NCI-H1105 treated with DMSO at 0.1 percent for 48 hours (cell line): ENCODE measurements around the gene SLC24A1.
A peak's percentile ranks its signal among the peaks of the same experiment; 100 is the strongest.

Experiments
- DNase-seq: peaks from one replicate; lab custom pipeline; 2025; lab: John Stamatoyannopoulos, UW

The SLC24A1 gene

GRCh38 chr15:65618560-65619109 is 3.1 kb upstream of the SLC24A1 start:
- no peak for DNase-seq

GRCh38 chr15:65619626-65620290 is 2.0 kb upstream of the SLC24A1 start:
- no peak for DNase-seq

GRCh38 chr15:65620833-65621232 is 905 bp upstream of the SLC24A1 start:
- no peak for DNase-seq

DNA sequence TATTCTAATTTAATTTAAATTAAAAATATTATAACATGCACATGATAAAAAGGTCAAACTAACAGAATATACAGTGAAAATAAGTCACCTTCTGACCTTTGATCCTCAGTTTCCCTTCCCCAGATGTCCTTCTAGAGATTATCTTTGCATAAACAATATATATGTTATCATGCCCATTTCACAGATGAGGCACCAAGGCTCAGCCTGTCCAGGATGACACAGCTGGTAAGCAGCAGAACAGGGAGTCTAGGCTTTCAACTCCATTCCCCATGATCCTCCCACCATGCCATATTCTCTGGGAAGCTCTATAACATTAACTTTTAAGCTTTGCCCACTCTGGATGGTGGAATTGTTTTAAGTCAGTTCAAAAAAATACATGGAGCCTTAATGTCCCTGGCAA is 1.4 kb downstream of the SLC24A1 start:
- no peak for DNase-seq

DNA sequence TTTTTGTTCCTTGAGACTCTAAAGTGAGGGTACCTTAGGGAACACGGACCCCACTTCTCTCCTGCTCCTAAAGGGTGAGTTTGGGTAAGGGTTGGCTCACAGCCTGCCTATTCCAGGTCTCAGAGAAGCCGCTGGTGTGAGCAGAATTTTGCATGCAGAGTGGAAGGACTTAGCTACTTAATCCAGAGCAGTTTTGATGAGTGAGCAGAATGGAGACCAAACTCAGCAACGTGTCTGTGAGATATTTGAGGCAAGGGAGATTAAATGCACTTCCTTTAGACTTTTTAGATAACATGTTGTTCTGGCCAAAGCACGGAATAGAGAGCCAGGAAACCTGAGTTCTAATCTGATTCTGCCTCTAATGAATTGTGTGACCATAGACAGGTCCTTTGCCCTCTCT is 5.1 kb downstream of the SLC24A1 start:
- no peak for DNase-seq

GRCh38 chr15:65629548-65629947 is 7.8 kb downstream of the SLC24A1 start:
- no peak for DNase-seq

DNA sequence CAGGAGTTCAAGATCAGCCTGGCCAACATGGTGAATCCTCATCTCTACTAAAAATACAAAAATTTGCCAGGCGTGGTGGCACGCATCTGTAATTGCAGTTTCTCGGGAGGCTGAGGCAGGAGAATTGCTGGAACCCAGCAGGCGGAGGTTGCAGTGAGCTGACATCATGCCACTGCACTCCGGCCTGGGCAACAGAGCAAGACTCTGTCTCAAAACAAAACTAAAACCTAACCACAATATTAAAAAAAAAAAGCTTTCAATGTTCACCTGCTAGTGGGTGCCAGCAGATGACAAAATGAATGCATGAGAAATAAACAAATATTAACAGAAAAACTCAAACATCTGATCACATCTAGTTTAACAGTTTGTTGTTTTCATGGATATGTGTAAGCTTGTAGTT is 9.0 kb downstream of the SLC24A1 start:
- DNase-seq: no peak

GRCh38 chr15:65631503-65631902 is 9.8 kb downstream of the SLC24A1 start:
- DNase-seq: no peak

GRCh38 chr15:65632780-65633375 is 11.1 kb downstream of the SLC24A1 start:
- no peak for DNase-seq

DNA sequence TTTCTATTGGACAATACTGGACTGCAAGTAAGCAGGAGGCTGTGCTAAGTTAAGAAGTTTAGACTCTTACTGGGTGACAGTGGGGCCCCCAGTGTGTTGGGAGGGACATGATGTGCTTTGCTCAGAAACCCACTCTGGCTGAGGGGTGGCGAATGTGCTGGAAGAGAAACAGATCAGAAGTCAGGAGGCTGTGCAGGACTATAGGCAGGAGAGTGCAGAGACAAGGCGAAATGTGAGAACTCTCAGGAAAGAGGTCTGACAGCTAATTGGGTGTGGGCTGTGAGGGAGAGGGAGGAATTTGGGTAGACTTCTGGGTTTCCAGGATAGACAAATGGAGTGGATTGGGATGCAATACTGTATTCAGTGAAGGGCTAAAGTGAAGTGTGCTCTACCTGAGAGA is 12.0 kb downstream of the SLC24A1 start:
- DNase-seq: no peak

DNA sequence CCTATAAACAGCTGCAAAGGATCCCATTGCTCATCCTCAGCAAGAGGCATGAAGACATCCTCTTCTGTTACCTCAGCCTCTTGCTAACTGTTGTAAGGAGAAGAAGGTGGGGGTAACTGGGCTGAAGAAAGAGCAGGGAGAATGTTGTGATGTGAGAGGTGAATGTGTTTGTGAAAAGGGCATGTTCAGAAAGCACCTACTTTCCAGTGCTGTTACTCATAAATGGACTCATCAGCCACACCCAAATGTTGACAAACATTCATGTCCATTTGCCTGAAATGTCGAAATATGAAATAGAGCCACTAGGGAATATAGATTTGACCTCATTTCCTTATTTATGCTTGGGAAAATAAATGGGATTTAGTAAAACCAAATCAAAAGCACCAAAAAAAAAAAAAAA is 12.6 kb downstream of the SLC24A1 start:
- no peak for DNase-seq

GRCh38 chr15:65638109-65638508 is 16.4 kb downstream of the SLC24A1 start:
- DNase-seq: no peak

GRCh38 chr15:65638681-65639089 is 16.9 kb downstream of the SLC24A1 start:
- DNase-seq: peak; percentile 78

DNA sequence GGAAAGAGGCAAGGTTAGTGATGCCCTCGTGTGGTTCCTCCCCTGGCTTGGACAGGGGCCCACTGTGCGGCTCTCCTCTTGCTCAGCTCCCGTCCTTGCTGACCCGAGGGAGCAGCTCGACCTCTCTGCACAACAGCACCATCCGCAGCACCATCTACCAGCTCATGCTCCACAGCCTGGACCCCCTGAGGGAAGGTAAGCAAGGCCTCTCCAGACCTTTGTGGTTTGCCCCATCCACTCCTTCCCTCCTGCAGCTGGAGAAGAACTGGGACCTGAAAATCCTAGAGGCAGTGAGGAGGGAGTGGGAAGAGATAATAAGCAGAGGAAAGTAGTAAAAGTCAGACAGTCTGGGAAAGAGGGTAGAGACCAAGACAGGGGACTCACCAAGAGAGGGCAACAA is 17.8 kb downstream of the SLC24A1 start:
- DNase-seq: no peak

GRCh38 chr15:65641768-65642475 is 20.2 kb downstream of the SLC24A1 start:
- DNase-seq: no peak

DNA sequence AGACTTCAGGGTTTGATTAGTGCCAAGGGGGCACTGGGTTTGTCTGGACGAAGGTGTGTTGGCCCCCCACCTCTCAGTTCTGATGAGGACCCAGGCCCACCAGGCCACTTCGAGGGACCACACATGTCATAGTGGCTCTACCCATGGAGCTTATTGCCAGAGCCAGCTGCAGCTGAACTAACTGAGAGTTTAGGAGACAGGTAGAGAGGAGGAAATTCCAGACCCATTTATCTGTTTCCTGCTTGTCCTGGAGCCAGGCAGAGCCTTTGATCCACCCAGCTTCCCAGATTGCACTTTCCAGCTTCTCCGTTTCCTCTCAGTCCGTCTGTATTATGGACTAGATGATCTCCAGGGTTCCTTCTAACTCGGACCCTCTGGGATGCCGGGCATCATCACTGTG is 20.9 kb downstream of the SLC24A1 start:
- no peak for DNase-seq

DNA sequence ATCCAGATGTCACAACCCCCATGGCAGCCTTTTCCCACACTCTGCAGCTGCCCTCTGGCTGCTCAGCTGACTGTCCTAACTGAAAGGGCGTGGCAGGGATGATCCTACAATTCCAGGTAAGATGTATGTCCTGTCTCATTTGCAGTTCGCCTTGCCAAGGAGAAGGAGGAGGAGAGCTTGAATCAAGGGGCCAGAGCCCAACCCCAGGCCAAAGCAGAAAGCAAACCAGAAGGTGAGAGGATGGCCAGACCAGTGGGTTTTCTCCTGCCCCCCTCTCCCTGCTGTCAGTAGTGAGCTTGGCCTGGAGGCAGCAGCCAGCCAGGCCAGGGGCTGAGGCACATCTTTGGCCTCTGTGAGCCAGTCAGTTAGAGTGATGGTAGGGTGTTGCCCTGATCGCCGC is 22.5 kb downstream of the SLC24A1 start:
- DNase-seq: no peak

DNA sequence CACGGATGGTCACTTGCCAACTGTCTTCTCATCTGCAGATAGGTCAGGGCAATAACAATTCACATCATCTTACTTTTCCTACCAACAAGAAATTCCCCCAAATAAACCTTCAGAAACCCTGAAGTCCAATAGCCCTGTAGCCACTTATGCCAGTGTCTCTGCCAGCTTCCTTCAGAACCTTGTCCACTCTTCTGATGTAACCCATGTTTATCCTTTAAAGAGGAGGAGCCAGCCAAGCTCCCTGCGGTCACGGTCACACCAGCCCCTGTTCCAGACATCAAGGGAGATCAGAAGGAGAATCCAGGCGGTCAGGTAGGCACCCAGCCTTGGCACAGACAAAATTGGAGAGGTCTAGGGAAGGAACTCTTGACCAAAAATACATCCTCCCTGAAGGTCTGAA is 23.7 kb downstream of the SLC24A1 start:
- DNase-seq: no peak

GRCh38 chr15:65646486-65646885 is 24.7 kb downstream of the SLC24A1 start:
- no peak for DNase-seq

DNA sequence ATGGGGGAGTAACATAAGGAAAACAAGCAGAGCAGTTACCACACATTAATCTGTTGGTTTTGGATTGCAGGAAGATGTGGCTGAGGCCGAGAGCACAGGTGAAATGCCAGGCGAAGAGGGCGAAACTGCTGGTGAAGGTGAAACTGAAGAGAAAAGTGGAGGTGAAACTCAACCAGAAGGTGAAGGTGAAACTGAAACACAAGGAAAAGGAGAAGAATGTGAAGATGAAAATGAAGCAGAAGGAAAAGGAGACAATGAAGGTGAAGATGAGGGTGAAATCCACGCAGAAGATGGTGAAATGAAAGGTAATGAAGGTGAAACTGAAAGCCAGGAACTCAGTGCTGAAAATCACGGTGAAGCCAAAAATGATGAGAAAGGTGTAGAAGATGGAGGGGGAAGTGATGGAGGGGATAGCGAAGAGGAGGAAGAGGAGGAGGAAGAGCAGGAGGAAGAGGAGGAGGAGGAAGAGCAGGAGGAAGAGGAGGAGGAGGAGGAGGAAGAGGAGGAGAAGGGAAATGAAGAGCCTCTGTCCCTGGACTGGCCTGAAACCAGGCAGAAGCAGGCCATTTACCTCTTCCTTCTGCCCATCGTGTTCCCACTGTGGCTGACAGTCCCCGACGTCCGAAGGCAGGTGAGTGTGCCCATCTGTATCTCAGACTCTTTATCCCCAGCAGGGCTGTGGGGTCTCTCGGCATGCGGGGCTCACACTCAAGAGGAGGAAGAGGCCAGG is 28.7 kb downstream of the SLC24A1 start:
- DNase-seq: no peak

- no peak for DNase-seq
Measured at GRCh38 chr15:65651042-65651322, 29.2 kb downstream of the SLC24A1 start.

- DNase-seq: no peak
Measured at GRCh38 chr15:65651831-65652749, 30.4 kb downstream of the SLC24A1 start.
